Fibroblast of peridontal ligament (primary cell): Measurements from ENCODE around the gene BMF.

ENCODE experiments used
- DNase-seq: peaks from one replicate; pipeline ENCODE4 v3.0.0-alpha.2; 2010; ENCODE audit errors: extremely low read depth

BMF gene

GRCh38 chr15:40103864-40104271 lies 4.8 kb downstream of the BMF start:
- peak; percentile 51 for DNase-seq

DNA sequence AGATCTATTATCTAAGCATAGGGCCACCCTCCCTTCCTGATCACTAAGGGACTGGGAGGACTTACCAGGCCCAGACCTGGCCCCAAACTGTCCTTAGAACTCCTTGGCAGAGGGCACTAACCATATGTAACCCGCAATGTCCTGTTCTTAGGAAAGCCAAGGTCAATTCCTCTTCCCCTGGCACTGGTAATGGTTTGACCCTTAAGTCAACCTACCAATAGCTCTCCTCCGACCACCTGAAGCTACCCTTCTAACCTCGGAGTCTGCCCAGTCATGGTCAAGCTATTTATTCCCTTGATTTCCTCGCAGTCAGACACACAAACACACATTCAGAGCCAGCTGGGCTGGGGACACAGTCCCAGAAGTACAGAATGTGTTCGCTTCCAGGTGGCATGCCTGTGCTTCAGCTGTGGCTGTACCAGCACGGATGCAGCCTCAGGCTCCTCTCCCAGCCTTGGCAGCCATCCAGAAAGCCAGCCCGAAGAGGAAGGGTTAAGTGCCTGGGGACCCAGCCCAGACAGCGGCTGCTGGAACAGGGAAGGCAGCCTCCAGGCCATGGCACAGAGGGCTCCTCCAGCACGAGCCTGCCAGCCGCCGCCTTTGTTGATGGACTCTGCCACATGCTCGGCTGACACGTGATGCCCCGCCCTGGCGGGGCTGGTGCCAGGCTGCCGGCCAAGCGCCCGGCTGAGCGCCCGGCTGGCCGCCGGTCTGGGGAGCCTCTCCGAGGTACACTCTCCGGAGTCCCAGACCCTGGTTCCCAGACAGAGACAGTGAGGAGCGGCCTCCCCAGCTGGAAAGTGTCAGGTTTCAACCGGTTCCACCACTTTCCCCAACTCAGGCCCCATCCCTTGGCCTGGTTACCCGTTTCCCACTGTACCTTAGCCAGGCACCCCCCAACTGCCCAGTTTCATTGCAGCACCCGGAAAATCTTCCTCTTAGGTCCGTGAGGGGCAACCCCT lies 5.5 kb downstream of the BMF start:
- DNase-seq = peak; percentile 61

DNA sequence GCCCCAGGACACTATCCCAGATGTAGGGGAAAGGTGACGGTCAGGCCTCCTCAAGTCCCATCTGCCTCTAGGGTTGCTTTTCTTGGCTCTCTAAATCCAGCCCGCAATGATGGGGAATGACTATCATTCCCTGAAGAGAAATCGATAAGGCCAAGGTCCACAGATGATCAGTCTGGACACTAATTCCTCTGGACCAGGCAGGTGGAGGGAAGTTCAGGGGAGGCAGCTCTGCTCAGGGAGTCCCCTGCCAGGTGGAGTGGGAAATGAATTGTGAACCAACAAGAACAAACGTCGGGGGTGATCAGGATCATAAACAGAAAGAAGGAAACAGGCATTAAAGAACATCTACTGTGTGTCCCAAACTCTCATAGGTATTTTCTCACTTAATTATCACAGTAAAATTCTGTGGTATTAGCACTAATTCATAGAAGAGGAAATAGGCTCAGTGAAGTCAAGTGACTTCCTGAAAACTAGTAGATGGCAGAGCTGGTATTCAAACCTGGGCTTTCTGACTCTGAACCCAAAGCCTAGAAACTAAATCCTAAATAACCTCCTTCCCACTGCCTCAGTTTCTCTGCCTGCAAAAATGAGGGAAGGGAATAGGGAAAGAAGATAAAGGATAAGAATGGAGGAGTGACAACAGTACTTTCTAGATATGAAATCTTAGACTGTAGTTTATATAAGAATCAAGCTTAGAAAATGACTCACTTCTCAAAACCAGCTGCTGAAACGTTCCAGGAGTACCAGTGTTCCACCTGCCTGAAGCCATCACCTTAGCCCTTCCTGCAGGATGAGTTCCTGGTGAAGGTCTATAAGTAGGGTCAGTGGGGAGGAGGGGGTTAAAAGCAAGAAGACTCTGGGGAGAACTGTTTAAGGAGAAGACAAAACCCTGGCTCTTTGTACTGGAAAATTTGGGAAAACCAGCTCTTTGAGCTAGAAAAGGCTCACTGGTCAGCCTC lies 7.5 kb downstream of the BMF start:
- peak; percentile 21 for DNase-seq

DNA sequence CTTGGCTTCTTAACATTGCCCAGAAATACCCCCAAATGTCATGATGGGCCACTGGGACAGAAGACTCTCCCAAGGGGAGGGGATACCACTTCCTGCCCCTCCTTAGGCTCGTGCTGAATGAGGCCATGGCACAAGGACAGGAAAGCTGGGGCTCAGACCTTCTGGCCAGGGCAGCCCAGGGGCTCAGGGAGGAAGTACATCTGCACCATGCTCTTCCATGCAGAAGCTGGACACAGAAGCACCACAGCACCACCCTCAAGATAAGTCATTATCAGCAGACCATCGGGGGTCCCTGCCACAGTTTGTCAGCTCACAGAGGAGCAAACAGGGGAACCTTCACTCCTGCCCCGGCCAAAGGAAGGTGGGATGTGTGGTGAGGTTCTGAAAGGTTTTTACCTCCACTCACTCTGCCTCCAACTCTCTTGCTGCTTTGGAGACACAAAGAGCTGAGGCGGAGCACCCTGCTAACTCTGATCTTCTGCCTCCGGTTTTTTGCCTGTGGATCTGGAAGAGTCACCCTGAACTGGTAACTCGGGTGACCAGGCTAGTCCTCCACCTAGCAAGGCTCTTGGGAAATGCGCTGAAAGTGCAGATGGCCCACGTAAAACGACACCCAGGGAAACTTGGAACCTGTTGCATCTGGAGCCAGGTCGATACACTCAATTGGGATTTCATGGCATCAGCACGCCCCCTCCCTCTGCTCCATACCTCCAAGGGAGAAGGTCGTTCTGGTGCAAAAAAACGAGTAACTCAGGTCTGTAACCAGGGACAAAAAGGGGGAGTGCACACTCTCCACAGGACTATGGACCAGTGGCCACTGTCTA lies 8.3 kb downstream of the BMF start:
- DNase-seq = no peak

GRCh38 chr15:40098489-40099261 lies 10.0 kb downstream of the BMF start:
- DNase-seq = peak; percentile 96

GRCh38 chr15:40097968-40098476 lies 10.7 kb downstream of the BMF start:
- DNase-seq = no peak

DNA sequence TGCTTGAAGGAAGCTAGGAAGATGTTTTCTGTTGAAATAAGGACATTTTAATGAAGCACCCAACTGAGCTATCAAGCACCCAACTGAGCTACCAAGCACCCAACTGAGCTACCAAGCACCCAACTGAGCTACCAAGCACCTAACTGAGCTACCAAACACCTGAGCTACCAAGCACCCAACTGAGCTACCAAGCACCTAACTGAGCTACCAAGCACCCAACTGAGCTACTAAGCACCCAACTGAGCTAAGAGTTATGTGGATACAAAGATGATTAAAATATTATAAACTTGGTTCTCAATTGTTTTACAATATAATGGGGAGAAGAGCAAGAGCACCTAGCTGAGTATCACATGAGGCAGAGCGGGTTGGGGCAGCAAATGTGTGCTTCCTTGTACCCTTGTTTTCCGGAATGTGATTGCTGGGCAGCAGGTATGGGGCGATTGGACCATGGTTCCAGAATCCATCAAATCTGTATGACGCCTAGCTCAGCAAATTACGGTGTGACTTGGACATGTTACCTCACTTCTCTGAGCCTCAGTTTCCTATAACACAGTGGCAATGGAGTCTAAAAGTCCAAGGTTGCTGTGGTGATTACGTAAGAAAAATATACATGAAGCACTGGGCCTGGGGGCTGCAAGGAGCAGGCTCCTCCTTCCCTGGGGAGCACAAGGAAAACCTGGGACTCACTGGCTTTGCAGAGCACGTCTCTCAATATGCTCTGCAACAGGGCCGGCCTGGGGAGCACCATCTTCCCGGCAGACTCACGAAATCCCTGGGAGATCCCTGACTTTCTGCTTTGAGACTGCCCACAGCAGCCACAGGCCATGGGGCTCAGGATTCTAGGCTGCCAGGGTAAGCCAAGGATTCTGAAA lies 11.3 kb downstream of the BMF start:
- no peak for DNase-seq

DNA sequence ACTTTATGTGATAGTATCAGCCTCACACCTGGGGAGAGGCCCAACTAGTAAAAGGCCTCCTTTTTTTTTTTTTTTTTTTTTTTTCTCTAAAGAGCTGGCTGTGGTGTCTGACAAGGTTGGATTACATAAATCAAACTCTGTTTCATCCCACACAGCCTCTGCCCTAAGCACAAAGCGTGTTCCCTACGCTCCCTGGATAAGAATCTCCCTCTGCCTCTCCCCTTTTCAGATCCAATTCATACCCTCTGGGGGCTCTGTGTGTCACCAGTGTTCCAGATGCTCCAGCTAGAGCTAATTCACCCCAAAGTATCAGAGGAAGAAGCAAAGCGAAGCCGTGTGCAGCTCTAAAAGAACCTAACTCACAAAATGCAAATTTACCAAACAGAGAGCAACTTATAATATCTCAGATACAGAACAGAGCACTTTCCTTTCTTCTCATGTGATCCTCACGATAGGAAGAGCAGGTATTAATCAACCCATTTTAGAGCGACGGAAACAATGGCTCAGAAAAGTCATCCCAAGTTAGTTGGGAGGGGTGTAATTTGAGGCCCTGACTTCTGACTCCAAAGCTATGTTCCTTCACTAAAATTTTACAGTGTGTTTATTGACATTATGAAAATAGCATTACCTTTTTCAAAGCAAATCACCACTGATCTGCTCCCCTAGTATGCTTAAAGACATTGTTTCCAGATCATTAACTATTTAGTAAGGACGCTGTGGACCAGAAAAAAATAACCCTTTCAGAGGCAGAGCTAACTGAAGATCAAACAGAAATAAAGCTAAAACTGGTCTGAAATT lies 12.4 kb downstream of the BMF start:
- DNase-seq = peak; percentile 21

GRCh38 chr15:40095371-40096093 lies 13.1 kb downstream of the BMF start:
- DNase-seq = no peak

- DNase-seq = no peak
These were observed 14.5 kb downstream of the BMF start for GRCh38 chr15:40094156-40094555.

DNA sequence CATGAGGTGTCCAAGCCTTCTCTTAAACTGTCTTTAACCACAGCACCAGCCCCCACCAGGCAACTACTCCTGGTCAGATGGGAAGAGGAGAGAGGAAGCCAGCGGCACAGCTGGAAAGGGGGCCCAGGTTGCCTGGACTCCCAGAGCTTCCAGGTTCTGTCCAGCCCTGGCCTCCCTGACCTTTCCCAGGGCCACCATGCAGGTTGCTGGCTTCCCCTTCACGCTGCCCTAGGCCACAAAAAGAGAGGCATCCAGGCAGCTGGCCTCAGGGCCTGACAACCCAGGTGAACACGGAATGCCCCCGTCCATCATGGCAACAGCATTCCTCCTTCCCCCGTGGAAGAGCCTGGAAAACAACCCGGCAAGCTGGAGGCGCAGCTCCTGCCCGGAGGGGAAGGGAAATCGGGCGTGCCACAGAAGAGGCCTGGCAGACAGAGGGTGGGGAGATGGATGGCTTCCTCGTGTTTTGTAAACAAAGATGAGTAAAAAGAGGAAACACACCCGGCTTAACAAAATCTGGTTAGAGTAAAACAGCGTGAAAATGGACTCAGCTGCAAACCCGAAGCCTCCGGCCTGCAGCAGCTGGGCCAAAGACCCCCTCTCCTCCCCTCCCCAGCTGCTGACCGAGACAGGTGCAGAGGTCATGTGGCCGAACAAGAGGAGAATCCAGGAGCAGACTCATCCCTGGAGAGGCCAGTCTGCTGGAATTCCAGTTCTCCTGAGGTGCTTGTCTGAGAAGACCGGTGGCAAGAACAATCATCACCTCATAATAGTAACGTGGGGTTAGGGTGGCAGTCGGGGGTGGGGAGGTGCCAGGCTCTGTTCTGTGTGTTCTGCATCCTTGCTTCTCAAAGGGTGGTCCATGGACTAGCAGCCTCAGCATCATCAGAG lies 15.5 kb downstream of the BMF start:
- no peak for DNase-seq

- DNase-seq = peak; percentile 97
These were observed 16.3 kb downstream of the BMF start for GRCh38 chr15:40092256-40092978.

- DNase-seq = no peak
These were observed 16.8 kb downstream of the BMF start for GRCh38 chr15:40091861-40092255.

- DNase-seq = no peak
These were observed 17.8 kb downstream of the BMF start for GRCh38 chr15:40090774-40091455.

GRCh38 chr15:40088929-40089755 lies 19.5 kb downstream of the BMF start:
- DNase-seq = no peak
